ENCODE measurements around the gene ERVK3-1. TPM values are rescaled to one million over a fixed set of nuclear protein-coding genes. Genes with fewer than 3 reads are reported as not detected.

The ERVK3-1 gene
- total RNA-seq, 4 donors from 2014 or later = 32.9 to 53.0 (median 38.0) TPM

DNA sequence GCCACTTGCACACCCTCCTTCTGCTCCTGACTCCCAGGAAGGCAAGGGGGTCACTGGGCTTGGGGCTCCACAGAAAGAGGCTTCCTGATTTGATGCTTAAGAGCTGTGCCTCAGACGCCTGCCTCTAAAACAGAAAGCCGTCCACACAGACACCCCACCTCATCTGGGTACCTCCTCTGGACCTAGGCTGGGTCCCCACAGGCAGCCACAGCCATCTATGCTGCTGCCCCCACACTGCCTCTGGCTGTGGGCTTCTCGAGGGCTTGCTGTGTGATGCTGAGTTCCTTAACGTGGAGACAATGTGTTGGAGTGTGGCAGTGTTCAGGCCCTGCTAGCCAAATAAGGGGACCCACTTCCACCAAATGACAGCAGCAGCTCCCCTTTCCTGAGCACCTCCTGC, 13.1 kb downstream of the ERVK3-1 start:
- Histone ChIP-seq H3K27ac (replicated peaks in 1 of 4) (no peak overlapping the region), H3K36me3 (peaks cover 15 to 64% (median 40%) of the 10 kb centered on the region in 4 donors), H3K4me3 (no peak overlapping the region), H3K9me3 (no peaks in the 10 kb centered on the region), H3K4me1 (no peaks in the 10 kb centered on the region), H3K27me3 (no peaks in the 10 kb centered on the region)
- 79% methylated on average over 4 of the region's 4 CpGs for WGBS
- no peak for TF ChIP-seq EP300 (IDR thresholded peaks at IDR 0.05)
- no peak for TF ChIP-seq POLR2A (IDR thresholded peaks at IDR 0.05; ENCODE audit: low read depth)
- TF ChIP-seq, protein P1, sequence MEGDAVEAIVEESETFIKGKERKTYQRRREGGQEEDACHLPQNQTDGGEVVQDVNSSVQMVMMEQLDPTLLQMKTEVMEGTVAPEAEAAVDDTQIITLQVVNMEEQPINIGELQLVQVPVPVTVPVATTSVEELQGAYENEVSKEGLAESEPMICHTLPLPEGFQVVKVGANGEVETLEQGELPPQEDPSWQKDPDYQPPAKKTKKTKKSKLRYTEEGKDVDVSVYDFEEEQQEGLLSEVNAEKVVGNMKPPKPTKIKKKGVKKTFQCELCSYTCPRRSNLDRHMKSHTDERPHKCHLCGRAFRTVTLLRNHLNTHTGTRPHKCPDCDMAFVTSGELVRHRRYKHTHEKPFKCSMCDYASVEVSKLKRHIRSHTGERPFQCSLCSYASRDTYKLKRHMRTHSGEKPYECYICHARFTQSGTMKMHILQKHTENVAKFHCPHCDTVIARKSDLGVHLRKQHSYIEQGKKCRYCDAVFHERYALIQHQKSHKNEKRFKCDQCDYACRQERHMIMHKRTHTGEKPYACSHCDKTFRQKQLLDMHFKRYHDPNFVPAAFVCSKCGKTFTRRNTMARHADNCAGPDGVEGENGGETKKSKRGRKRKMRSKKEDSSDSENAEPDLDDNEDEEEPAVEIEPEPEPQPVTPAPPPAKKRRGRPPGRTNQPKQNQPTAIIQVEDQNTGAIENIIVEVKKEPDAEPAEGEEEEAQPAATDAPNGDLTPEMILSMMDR (IDR thresholded peaks at IDR 0.05) = no peak
- no peak for TF ChIP-seq POLR2AphosphoS5 (IDR thresholded peaks at IDR 0.05)
- intact Hi-C loops (cut with DNase I) = no loop called here
- no peak for DNase-seq (ENCODE audit: extremely low spot score)

DNA sequence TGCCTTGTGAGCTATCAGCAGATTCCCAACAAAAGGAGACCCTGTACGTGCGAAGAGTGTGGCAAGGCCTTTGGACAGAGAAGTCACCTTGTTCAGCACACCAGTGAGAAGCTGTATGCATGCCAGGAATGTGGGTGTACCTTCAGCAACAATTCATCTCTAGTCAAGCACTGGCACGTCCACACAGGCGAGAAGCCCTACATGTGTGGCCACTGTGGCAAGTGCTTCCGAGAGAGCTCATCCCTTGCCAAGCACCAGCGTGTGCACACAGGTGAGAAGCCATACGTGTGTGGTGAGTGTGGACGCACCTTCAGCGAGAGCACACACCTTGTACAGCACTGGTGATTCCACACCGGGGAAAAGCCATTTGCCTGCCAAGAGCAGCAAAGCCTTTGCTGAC, 14.1 kb downstream of the ERVK3-1 start:
- Histone ChIP-seq H3K27me3 (no peaks in the 10 kb centered on the region), H3K36me3 (peaks cover 6 to 55% (median 30%) of the 10 kb centered on the region in 4 donors), H3K4me1 (no peaks in the 10 kb centered on the region), H3K27ac (replicated peaks in 1 of 4) (no peak overlapping the region), H3K4me3 (no peak overlapping the region), H3K9me3 (no peaks in the 10 kb centered on the region)
- TF ChIP-seq POLR2A (IDR thresholded peaks at IDR 0.05; ENCODE audit: low read depth) = no peak
- TF ChIP-seq, protein P1 (IDR thresholded peaks at IDR 0.05) = no peak
- no peak for TF ChIP-seq POLR2AphosphoS5 (IDR thresholded peaks at IDR 0.05)
- TF ChIP-seq EP300 (IDR thresholded peaks at IDR 0.05) = no peak
- intact Hi-C loops (cut with DNase I) = no loop called here
- WGBS = 90% methylated on average over 8 of the region's 10 CpGs
- DNase-seq (ENCODE audit: extremely low spot score) = no peak

DNA sequence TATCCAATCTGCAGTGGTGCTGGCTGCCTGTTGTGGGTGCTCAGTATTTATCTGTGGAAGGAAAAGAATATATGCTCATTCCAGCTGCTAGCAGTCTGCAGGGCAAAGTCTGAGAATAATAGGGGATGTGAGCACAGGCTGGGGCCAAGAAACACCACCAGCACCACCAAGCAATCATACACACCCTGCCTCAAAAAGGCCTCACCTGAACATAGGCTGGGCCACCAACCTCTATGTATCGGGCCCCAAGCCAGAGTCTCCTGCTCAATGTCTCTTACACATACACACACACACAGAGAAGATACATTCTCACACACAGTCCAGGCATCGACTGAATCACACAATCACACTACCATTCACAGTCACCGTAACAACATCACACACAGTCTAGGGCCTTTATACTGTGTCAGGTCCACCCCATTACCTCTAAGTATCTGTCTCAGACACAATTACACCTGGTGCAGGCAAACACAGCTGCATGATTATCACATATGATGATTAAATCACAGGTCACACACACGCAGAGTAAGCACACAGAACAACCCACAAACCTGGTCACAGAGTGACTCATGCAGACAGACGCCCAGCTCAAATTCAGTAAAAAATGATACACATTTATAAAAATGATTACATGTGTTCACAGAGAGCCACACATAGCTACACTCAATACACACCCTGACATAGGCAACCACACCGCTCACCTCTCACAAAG, 20.3 kb downstream of the ERVK3-1 start:
- peaks cover 0 to 20% (median 0%) of the 10 kb centered on the region in 4 donors for H3K36me3 ChIP-seq
- intact Hi-C loops (cut with DNase I) = no loop called here
- H3K27ac ChIP-seq (replicated peaks in 1 of 4) = no peak overlapping the region
- H3K4me1 ChIP-seq = peaks cover 23 to 34% (median 31%) of the 10 kb centered on the region in 4 donors
- DNase-seq (ENCODE audit: extremely low spot score) = no peak
- H3K4me3 ChIP-seq = peak overlapping the region; percentile 72 to 94 (median 84)
- no peaks in the 10 kb centered on the region for H3K9me3 ChIP-seq
- 90% methylated on average over 6 of the region's 6 CpGs for WGBS
- no peaks in the 10 kb centered on the region for H3K27me3 ChIP-seq
- TF ChIP-seq POLR2AphosphoS5 (IDR thresholded peaks at IDR 0.05) (no peak), EP300 (IDR thresholded peaks at IDR 0.05) (no peak), POLR2A (IDR thresholded peaks at IDR 0.05; ENCODE audit: low read depth) (no peak)
- TF ChIP-seq, protein P1 (IDR thresholded peaks at IDR 0.05) = no peak

- TF ChIP-seq POLR2A (IDR thresholded peaks at IDR 0.05; ENCODE audit: low read depth) (no peak), EP300 (IDR thresholded peaks at IDR 0.05) (no peak), POLR2AphosphoS5 (IDR thresholded peaks at IDR 0.05) (no peak)
- TF ChIP-seq, protein P1 (IDR thresholded peaks at IDR 0.05) = no peak
- WGBS = 2% methylated on average over 9 of the region's 9 CpGs
- Histone ChIP-seq H3K27ac (replicated peaks in 1 of 4) (peak overlapping the region; percentile 89 to 97 (median 94)), H3K4me1 (peaks cover 23 to 34% (median 31%) of the 10 kb centered on the region in 4 donors), H3K9me3 (no peaks in the 10 kb centered on the region), H3K4me3 (peak overlapping the region; percentile 72 to 94 (median 84)), H3K27me3 (no peaks in the 10 kb centered on the region), H3K36me3 (peaks cover 0 to 18% (median 0%) of the 10 kb centered on the region in 4 donors)
- no peak for DNase-seq (ENCODE audit: extremely low spot score)
- intact Hi-C loops (cut with DNase I) = no loop called here
Observed at GRCh38 chr19:58326501-58326913, 21.3 kb downstream of the ERVK3-1 start.

Data from esophagus muscularis mucosa (tissue), 4 donors.